Cardiac fibroblast (primary cell): ENCODE data around the gene KRT33B.
"Not testable (repeated sequence)": the region's sequence is repeated elsewhere in the genome, so short reads cannot be mapped to it uniquely, and the experiment has no call there.

ENCODE experiments used
- DNase-seq, 2 donors: peaks; one replicate each; pipeline versions ENCODE4 v3.0.0 to v3.0.0-alpha.2; 2010; ENCODE audit warnings: low read depth in 2 of 2
- H3K4me3 ChIP-seq, 2 donors: replicated peaks in 1 of 2; 1 replicate in 1 of 2; 2 replicates in 1 of 2; pipeline ENCODE4 v1.5.1; 2011; ENCODE audit warnings: low read depth in 2 of 2, low read length in 2 of 2, mild to moderate bottlenecking in 2 of 2, moderate library complexity in 1 of 2
- TF ChIP-seq, protein P1 (sequence below): IDR thresholded peaks from one replicate; pipeline ENCODE4 v1.5.1; 2011; ENCODE audit warnings: low read depth, mild to moderate bottlenecking, low read length, inconsistent platforms

KRT33B gene

DNA sequence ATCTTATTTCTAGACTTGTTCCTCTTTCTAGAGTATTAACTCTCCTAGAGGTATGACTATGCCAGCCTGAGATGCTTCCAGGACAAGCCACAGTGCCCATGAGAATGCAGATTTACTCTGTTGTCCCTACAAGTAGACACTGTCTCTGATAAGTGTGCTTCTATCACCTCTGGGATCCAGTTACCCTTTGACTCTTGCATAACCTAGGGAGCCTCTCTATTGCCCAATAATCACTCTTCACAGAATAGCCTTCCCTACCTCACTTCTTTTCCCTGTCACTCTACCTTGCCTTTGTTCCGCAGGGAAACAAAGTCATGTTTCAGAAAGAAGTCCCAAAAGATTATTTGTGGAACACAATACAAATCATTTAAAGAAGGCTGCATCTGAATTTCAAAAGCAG lies 14.1 kb upstream of the KRT33B start:
- no peak overlapping the region for H3K4me3 ChIP-seq
- TF ChIP-seq, protein P1, sequence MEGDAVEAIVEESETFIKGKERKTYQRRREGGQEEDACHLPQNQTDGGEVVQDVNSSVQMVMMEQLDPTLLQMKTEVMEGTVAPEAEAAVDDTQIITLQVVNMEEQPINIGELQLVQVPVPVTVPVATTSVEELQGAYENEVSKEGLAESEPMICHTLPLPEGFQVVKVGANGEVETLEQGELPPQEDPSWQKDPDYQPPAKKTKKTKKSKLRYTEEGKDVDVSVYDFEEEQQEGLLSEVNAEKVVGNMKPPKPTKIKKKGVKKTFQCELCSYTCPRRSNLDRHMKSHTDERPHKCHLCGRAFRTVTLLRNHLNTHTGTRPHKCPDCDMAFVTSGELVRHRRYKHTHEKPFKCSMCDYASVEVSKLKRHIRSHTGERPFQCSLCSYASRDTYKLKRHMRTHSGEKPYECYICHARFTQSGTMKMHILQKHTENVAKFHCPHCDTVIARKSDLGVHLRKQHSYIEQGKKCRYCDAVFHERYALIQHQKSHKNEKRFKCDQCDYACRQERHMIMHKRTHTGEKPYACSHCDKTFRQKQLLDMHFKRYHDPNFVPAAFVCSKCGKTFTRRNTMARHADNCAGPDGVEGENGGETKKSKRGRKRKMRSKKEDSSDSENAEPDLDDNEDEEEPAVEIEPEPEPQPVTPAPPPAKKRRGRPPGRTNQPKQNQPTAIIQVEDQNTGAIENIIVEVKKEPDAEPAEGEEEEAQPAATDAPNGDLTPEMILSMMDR, result no peak
- no peak for DNase-seq

- peak in 1 of 2 donors; percentile 83 for DNase-seq
- H3K4me3 ChIP-seq, result no peak overlapping the region
- TF ChIP-seq, protein P1, result no peak
Observed at GRCh38 chr17:41382394-41382793, 12.8 kb upstream of the KRT33B start.

GRCh38 chr17:41381943-41382342 lies 12.3 kb upstream of the KRT33B start, which contains the start of gene KRT34:
Gene KRT34 (minus strand): TSS chr17:41382306. CDS start chr17:41382246, 60 bp downstream.
- H3K4me3 ChIP-seq, DNase-seq: not testable (repeated sequence)

GRCh38 chr17:41380091-41380490 lies 10.5 kb upstream of the KRT33B start:
- peak in 1 of 2 donors; percentile 88 for DNase-seq
- not testable (repeated sequence) for H3K4me3 ChIP-seq

DNA sequence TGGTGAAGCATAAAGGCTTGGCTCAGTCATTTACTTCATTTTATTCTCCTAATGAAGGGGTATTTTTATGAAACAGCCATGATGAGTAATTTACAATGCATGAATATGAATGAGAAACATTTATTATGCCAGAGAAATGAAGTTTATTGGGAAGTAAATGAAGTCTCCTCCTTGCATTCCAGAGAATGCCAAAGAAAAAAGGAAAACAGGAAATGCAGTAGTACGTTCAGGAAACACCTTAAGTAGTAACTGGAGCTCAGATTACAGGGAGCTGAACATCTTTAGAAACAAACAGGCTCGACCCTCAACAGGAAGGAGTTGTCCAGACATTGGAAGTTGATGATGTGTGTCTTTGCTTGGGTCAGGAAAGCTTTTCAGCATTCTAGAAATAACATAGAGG lies 7.9 kb upstream of the KRT33B start:
- no peak overlapping the region for H3K4me3 ChIP-seq
- TF ChIP-seq, protein P1, result no peak
- peak in 1 of 2 donors; percentile 20 for DNase-seq

- TF ChIP-seq, protein P1, result no peak
Observed at GRCh38 chr17:41369023-41369422, 590 bp downstream of the KRT33B start.

DNA sequence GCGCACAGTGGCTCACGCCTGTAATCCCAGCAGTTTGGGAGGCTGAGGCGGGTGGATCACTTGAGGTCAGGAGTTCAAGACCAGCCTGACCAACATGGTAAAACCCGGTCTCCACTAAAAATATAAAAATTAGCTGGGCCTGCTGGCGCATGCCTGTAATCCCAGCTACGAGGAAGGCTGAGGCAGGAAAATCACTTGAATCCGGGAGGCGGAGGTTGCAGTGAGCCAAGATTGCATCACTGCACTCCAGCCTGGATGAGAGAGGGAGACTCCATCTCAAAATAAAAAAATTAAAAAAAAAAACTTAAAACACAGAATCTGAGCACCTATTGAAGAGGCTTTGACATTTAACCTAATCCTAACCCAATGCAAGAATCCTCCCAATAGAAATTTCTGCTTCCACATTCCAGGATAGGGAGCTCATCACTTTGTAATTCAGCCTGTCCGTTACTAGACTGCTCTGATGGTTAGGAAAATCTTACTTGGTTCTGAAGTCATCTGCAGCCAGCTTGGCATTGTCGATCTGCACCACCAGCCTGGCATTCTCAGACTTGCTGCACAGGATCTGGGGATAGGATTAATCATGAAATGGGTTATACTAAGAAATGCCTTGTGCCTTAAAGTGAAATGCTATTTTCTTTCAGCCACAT lies 2.1 kb downstream of the KRT33B start:
- no peak overlapping the region for H3K4me3 ChIP-seq
- DNase-seq, result peak; percentile 13 to 59
- TF ChIP-seq, protein P1, result no peak

More at GRCh38 chr17:41369023-41369422, 590 bp downstream of the KRT33B start:
- DNase-seq, result no peak
- H3K4me3 ChIP-seq, result no peak overlapping the region

- H3K4me3 ChIP-seq, result no peak overlapping the region
- TF ChIP-seq, protein P1, result no peak
- no peak for DNase-seq
Observed at GRCh38 chr17:41366070-41366469, 3.5 kb downstream of the KRT33B start.
